Fibroblast of lung (primary cell): ENCODE data around the gene RIOK3.

Source experiments
- EZH2 ChIP-seq: IDR thresholded peaks from 2 replicates; pipeline ENCODE4 v1.5.1; 2012; ENCODE audit warnings: low read length, control low read depth, mild to moderate bottlenecking; ENCODE audit errors: missing control alignments
- TF ChIP-seq, protein P1 (sequence below), 2 donors: IDR thresholded peaks in 1 of 2; conservative IDR thresholded peaks in 1 of 2; 1 replicate in 1 of 2; 2 replicates in 1 of 2; pipeline ENCODE4 v1.5.1; 2011 to 2012; ENCODE audit warnings: low read length in 2 of 2, control low read depth in 1 of 2, inconsistent platforms in 1 of 2, low read depth in 1 of 2, mild to moderate bottlenecking in 1 of 2

DNA sequence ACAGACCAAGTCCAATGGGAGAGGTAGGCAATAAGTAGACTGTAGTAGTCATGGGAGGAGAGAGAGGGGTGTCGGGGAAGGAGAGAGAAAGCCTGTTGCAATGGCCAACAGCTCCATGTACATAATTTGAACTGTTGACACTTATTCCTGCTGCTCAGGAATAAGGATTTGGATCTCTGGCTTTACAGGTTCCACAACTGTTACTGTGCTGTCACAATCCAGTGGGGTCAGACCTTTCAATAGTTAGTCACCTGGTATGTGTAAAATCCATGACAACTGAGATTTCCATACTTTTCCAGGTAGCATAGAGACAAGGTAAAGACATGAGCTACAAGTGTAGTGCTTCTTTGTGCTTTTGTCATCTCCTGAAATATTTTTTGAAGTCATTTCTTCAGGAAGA, 47.5 kb upstream of the RIOK3 start:
- TF ChIP-seq EZH2: no peak
- TF ChIP-seq, protein P1, sequence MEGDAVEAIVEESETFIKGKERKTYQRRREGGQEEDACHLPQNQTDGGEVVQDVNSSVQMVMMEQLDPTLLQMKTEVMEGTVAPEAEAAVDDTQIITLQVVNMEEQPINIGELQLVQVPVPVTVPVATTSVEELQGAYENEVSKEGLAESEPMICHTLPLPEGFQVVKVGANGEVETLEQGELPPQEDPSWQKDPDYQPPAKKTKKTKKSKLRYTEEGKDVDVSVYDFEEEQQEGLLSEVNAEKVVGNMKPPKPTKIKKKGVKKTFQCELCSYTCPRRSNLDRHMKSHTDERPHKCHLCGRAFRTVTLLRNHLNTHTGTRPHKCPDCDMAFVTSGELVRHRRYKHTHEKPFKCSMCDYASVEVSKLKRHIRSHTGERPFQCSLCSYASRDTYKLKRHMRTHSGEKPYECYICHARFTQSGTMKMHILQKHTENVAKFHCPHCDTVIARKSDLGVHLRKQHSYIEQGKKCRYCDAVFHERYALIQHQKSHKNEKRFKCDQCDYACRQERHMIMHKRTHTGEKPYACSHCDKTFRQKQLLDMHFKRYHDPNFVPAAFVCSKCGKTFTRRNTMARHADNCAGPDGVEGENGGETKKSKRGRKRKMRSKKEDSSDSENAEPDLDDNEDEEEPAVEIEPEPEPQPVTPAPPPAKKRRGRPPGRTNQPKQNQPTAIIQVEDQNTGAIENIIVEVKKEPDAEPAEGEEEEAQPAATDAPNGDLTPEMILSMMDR (conservative IDR thresholded peaks at IDR 0.05 in 1 of 2, IDR thresholded peaks at IDR 0.05 in 1 of 2; ENCODE audit: low read depth in 1 of 2, low read length in 2 of 2): no peak
